ENCODE results near the gene KBTBD13.

The KBTBD13 gene

DNA sequence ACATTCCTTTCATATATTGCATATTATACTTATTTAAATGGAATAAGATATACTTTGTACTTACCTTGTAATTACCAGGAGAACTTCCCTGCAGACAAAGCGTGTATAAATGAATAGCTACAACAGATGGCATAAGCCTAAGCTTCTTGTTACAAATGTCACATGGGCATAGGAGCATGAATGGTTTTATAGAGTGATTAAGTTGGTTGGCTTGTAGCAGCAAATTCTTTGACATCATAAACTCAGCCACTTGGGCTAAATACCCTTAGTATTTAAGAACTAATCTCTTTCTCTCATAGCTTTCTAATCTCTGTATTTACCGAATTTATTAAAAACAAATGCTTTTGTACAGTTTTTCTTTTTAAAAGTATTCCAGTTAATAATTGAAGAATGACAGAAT lies 38.5 kb downstream of the KBTBD13 start, which contains the start of gene UBAP1L:
Gene UBAP1L, minus strand, starts transcription at position 115 of the 400 bp plus-strand sequence. CDS start 8,985 bp downstream, outside the sequence.
- DNase-seq (ENCODE audit: low spot score), result no peak

DNA sequence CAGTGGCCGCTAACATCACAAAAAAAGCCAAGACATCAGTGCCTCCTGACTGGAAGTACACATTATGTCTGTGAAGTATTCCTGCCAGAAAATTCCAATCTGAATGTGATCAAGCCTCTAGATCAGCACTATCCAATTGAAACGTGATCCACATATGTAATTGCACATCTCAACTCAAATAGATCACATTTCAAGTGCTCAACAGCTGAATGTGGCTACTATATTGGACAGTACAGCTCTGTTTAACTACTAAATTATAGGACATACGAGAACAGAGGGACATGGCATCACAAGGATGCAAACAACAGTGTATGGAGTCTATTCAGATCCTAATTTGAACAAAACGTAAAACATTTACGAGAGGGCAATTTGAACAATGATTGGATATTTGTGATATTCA lies 39.0 kb downstream of the KBTBD13 start:
- no peak for DNase-seq (ENCODE audit: low spot score)
